ENCODE measurements around the gene MFAP4. TPM values are rescaled to one million over a fixed set of nuclear protein-coding genes. Genes with fewer than 3 reads are reported as not detected.
A peak's percentile ranks its signal among the peaks of the same experiment; 100 is the strongest.

The MFAP4 gene
- total RNA-seq, 4 donors from 2014 or later, result 89.3 to 282 (median 165) TPM

DNA sequence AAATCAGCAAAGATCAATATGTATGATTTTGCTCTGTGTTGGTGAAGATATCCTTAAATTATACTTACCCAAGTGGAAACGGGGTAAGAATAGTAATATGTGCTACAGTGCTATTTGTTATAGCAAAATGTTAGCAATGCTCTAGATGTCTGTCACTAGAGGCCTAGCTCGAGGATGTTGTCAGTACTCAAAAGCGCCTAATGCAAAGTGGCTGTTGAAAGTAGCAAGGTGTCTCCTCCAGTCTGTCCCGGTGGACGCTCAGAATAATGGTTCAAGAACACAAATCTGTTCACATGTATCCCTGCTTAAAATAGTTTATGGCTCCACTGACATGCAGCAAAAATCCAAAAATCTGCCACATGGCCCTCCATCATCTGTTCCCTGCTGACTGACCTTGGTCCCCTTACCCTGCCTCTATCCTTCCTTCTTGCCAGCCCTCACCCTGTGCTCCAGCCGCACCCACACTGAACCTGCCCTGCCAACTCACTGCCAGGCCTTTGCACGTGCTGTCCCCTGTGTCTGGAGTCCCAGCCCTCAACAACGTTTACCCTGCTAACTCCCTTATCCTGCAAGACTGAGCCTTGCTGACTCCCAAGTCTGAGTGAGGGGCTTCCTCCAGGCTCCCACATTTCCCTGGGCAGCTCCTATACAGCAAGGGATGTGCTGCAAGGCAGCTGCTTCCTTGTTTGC is 14.5 kb upstream of the MFAP4 start:
- Histone ChIP-seq H3K27me3 (no peaks in the 10 kb centered on the region), H3K4me3 (no peak overlapping the region), H3K36me3 (no peaks in the 10 kb centered on the region), H3K9me3 (no peaks in the 10 kb centered on the region), H3K27ac (no peak overlapping the region), H3K4me1 (peaks cover 0 to 49% (median 25%) of the 10 kb centered on the region in 3 donors)
- no peak for TF ChIP-seq EP300 (IDR thresholded peaks at IDR 0.05)
- TF ChIP-seq POLR2A (IDR thresholded peaks at IDR 0.05), result no peak
- TF ChIP-seq, protein P1, sequence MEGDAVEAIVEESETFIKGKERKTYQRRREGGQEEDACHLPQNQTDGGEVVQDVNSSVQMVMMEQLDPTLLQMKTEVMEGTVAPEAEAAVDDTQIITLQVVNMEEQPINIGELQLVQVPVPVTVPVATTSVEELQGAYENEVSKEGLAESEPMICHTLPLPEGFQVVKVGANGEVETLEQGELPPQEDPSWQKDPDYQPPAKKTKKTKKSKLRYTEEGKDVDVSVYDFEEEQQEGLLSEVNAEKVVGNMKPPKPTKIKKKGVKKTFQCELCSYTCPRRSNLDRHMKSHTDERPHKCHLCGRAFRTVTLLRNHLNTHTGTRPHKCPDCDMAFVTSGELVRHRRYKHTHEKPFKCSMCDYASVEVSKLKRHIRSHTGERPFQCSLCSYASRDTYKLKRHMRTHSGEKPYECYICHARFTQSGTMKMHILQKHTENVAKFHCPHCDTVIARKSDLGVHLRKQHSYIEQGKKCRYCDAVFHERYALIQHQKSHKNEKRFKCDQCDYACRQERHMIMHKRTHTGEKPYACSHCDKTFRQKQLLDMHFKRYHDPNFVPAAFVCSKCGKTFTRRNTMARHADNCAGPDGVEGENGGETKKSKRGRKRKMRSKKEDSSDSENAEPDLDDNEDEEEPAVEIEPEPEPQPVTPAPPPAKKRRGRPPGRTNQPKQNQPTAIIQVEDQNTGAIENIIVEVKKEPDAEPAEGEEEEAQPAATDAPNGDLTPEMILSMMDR (IDR thresholded peaks at IDR 0.05), result no peak
- no peak for TF ChIP-seq POLR2AphosphoS5 (IDR thresholded peaks at IDR 0.05)
- no peak for ATAC-seq
- WGBS, 2 donors (ENCODE audit: low coverage in 1 of 2), result 73 to 76% methylated on average over 7 to 8 of the region's 8 CpGs

DNA sequence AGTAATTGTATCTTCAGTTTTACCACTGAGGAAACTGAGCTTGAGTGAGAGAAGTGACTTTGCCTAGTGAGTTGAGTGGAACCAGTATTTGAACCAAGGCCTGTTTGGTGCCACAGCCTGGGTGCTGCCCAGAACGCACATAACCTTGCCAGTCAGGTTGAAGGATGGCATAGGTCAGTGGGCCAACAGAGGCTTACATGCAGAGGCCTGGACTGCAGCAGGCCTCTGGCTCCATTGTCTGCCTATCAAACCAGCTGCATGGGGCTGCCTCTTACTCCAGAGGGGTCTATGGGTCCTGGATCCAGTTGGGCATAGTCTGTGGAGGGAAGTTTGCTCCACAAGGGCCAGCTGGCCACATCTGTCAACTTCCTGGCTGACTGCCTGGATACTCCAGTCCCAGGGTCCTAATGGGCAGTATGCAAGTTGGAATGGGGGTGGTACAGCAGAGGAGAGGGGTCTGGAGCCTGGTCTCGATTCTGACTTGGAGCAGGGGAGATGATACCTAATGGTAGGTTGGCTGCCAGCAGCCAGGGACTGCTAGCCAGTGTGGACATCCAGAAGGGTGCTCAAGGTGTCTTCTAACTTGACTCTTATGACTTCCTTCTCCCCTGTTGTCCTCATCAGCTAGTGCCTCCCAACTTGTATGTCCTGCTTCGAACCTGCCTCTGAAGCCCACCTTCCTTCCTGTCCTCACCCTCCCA is 12.9 kb upstream of the MFAP4 start:
- Histone ChIP-seq H3K9me3 (no peaks in the 10 kb centered on the region), H3K27me3 (no peaks in the 10 kb centered on the region), H3K4me3 (no peak overlapping the region), H3K27ac (peak overlapping the region in 1 of 4 donors; percentile 6), H3K36me3 (no peaks in the 10 kb centered on the region), H3K4me1 (peaks cover 0 to 49% (median 25%) of the 10 kb centered on the region in 3 donors)
- TF ChIP-seq POLR2AphosphoS5 (IDR thresholded peaks at IDR 0.05) (no peak), EP300 (IDR thresholded peaks at IDR 0.05) (no peak), POLR2A (IDR thresholded peaks at IDR 0.05) (no peak)
- TF ChIP-seq, protein P1 (IDR thresholded peaks at IDR 0.05), result no peak
- no peak for ATAC-seq
- 75 to 88% methylated on average over 2 to 3 of the region's 3 CpGs for WGBS, 2 donors (ENCODE audit: low coverage in 1 of 2)

DNA sequence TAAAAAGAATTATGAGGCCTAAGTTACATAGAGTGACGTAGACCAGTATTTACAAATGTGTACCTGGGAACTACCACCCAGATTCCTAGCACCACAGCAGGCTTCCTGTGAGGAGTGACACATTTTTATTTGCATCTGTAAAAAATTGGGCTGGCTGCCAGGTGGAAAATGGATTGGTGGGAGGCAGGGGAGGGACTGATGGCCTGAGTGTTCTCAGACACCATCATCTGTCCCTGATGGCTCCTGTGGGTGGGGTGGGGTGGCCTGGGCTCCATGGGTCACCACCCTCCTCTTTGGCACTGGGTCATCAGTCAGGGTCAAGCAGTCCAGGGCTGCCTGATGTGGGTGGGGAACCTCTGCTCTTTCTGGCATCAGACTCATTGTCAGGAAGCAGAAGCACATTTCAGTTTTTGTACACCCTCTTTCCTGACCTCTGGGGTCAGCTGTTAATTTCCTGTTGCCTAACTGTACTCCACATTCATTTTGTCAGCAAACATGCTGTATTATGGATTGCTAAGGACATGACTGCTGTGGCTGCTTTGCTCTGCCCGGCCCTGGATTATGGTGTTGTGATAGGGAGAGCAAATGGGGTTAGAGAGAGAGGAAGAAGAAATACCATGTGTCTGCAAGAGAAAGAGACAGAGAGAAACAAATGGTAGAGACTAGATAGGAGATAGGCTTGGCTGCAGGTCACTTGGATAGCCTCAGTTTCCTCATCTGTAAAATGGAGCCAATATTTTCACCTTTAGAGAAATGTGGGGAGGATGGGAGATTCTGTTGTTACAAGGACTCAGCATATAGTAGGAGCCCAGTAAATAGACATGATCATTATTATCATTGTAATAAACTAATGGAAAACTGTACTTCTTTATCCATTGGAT is 11.6 kb upstream of the MFAP4 start:
- WGBS, 2 donors (ENCODE audit: low coverage in 1 of 2), result 44 to 52% methylated on average over 1 to 2 of the region's 2 CpGs
- peak; percentile 73 for TF ChIP-seq POLR2AphosphoS5 (IDR thresholded peaks at IDR 0.05)
- no peak for TF ChIP-seq POLR2A (IDR thresholded peaks at IDR 0.05)
- Histone ChIP-seq H3K9me3 (no peaks in the 10 kb centered on the region), H3K36me3 (no peaks in the 10 kb centered on the region), H3K4me1 (peaks cover 0 to 49% (median 25%) of the 10 kb centered on the region in 3 donors), H3K27ac (peak overlapping the region in 3 of 4 donors; percentile 48 to 65 (median 65)), H3K27me3 (no peaks in the 10 kb centered on the region), H3K4me3 (no peak overlapping the region)
- ATAC-seq, result peak; percentile 90

DNA sequence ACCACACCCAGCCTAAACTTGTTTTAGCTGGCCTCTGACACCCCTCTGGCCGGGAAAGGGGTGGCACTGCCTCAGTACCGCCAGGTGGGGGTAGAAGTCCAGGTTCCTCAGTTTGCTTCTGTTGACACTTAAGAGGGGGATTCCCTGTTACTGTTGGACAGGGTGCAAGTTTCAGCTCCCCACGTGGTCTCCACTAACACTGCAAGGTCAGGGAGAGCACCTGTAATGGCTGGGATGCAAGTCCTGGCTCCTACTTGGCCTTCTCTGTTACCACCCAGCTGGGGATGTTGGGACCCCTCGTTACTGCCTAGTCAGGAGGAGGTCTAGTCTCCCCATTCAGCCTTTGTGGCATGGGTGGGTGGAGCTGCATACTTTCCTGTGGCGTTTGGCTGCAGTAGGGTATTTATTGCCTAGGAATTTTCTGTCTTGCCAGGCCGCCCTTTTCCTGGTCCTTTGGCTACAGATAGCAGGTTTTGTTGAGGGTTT is 10.6 kb upstream of the MFAP4 start:
- no peak for TF ChIP-seq POLR2A (IDR thresholded peaks at IDR 0.05)
- TF ChIP-seq, protein P1 (IDR thresholded peaks at IDR 0.05), result peak in 1 of 4 experiments; percentile 6
- Histone ChIP-seq H3K9me3 (no peaks in the 10 kb centered on the region), H3K36me3 (no peaks in the 10 kb centered on the region), H3K4me1 (peaks cover 0 to 51% (median 24%) of the 10 kb centered on the region in 3 donors), H3K27me3 (no peaks in the 10 kb centered on the region), H3K4me3 (no peak overlapping the region), H3K27ac (peak overlapping the region in 3 of 4 donors; percentile 48 to 65 (median 65))
- no peak for ATAC-seq
- WGBS, 2 donors (ENCODE audit: low coverage in 1 of 2), result no CpG with 5 or more reads among the region's 6 CpGs

DNA sequence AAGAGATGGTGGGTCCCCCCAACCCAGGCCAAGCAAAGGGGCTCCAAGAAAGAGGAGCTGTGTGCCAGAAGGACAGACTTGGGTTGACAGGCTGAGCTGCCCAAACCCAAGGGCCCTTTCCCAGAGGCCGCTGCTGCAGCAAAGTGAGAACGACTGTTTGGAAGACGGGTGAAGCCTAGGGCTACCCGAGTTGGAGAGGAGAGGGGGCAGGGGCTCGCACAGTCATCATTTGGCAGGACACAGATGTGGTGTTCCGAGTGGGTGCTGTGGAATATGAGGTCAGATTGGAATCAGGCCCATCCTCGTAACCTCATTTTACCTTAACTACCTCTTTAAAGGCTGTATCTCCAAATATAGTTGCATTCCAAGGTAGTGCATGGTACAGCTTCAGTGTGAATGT is 5.3 kb upstream of the MFAP4 start:
- H3K36me3 ChIP-seq, result no peaks in the 10 kb centered on the region
- no peak for ATAC-seq
- peak overlapping the region in 3 of 4 donors; percentile 27 to 62 (median 34) for H3K27ac ChIP-seq
- WGBS, 2 donors (ENCODE audit: low coverage in 1 of 2), result 54 to 79% methylated on average over 7 of the region's 7 CpGs
- no peak overlapping the region for H3K4me3 ChIP-seq
- H3K4me1 ChIP-seq, result peaks cover 11 to 60% (median 25%) of the 10 kb centered on the region in 3 donors
- no peaks in the 10 kb centered on the region for H3K27me3 ChIP-seq
- no peak for TF ChIP-seq EP300 (IDR thresholded peaks at IDR 0.05)
- TF ChIP-seq POLR2AphosphoS5 (IDR thresholded peaks at IDR 0.05), result peak; percentile 36
- H3K9me3 ChIP-seq, result no peaks in the 10 kb centered on the region
